ENCODE measurements around the gene TTF2. TPM values are rescaled to one million over a fixed set of nuclear protein-coding genes. Genes with fewer than 3 reads are reported as not detected.

Gene TTF2
- total and polyA plus RNA-seq, 2 of the 8 experiments (the other 6 are each of a cell fraction or from before 2014, with no cell fraction given), result 16.9 to 89.6 TPM

DNA sequence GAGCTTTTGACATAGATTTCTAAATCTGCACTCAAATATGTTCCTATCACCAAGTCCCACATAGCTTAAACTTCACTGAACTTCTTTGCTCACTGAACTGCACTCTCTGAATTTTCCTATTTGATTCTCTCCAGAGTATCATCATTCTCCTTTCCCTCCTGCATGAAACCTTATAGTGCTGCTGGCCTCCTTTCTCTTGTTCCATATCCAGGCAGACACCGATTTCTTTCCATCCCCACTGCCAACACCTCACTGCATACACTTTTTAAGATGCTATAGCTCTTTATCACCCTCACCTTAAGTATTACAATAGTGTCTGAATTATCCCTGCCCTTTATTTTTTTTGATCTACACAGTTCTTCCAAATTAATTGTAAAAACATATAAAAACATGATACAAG is 64.5 kb downstream of the TTF2 start:
- no peak for TF ChIP-seq RBBP5 (IDR thresholded peaks at IDR 0.05; ENCODE audit: borderline replicate concordance, low read depth, low read length)
- TF ChIP-seq SRF (IDR thresholded peaks at IDR 0.05; ENCODE audit: low read depth, low read length), result no peak
- TF ChIP-seq EGR1 (IDR thresholded peaks at IDR 0.05; ENCODE audit: borderline replicate concordance, low read depth, low read length), result no peak
- TF ChIP-seq BRCA1 (IDR thresholded peaks at IDR 0.05; ENCODE audit: low read depth, low read length), result no peak
- no peak for TF ChIP-seq SP4 (IDR thresholded peaks at IDR 0.05; ENCODE audit: low read length)
- TF ChIP-seq ASH2L (IDR thresholded peaks at IDR 0.05; ENCODE audit: low read length), result no peak
- no peak for TF ChIP-seq SIX5 (IDR thresholded peaks at IDR 0.05; ENCODE audit: low read depth, low read length)
- no peak for TF ChIP-seq HDAC2 (IDR thresholded peaks at IDR 0.05; ENCODE audit: borderline replicate concordance in 1 of 2, low read depth in 2 of 2, low read length in 2 of 2)
- no peak for TF ChIP-seq SIN3A (conservative IDR thresholded peaks at IDR 0.05 in 1 of 2, IDR thresholded peaks at IDR 0.05 in 1 of 2; ENCODE audit: low read depth in 1 of 2, low read length in 2 of 2)
- TF ChIP-seq CREB1 (IDR thresholded peaks at IDR 0.05), result no peak
- TF ChIP-seq TBP (IDR thresholded peaks at IDR 0.05; ENCODE audit: low read depth, low read length), result no peak
- Histone ChIP-seq H2BK12ac (ENCODE audit: low read depth, low read length) (no peak overlapping the region), H2BK5ac (ENCODE audit: low read depth, low read length) (no peak overlapping the region), H2BK15ac (ENCODE audit: low read length) (no peak overlapping the region), H3K4me2 (ENCODE audit: insufficient read depth in 1 of 2, low read depth in 2 of 2, low read length in 2 of 2) (no peak overlapping the region), H3K18ac (ENCODE audit: extremely low read depth, low read length) (peak overlapping the region; percentile 21; the same call in 1 of the 2 replicates), H3K23me2 (ENCODE audit: low read depth, low read length) (peaks cover 5% of the 10 kb centered on the region; the same call in 1 of the 2 replicates), H2AK5ac (ENCODE audit: low read depth, low read length) (no peak overlapping the region), H3K27ac (ENCODE audit: low read depth, low read length) (no peak overlapping the region), H3K9ac (replicated peaks in 1 of 4; ENCODE audit: extremely low read depth in 1 of 4, low read depth in 3 of 4, low read length in 3 of 4) (no peak overlapping the region), H3K36me3 (ENCODE audit: control insufficient read depth in 2 of 4, insufficient read depth in 4 of 4, low read length in 3 of 4) (no peaks in the 10 kb centered on the region), H3K23ac (ENCODE audit: insufficient read length) (no peak overlapping the region), H3K27me3 (replicated peaks in 1 of 4; ENCODE audit: control insufficient read depth in 3 of 4, extremely low read depth in 1 of 4, insufficient read depth in 3 of 4, low read length in 3 of 4) (no peaks in the 10 kb centered on the region; a peak in 1 of 7 replicates), H4K8ac (ENCODE audit: extremely low read depth, insufficient read depth, low read length) (no peak overlapping the region), H2BK120ac (replicated peaks; ENCODE audit: low read depth, low read length) (no peak overlapping the region), H3K4me3 (ENCODE audit: extremely low read depth in 1 of 4, insufficient read depth in 2 of 4, low read depth in 3 of 4, low read length in 4 of 4) (no peak overlapping the region), H4K5ac (ENCODE audit: insufficient read length, low read depth, low read length) (no peak overlapping the region), H3K9me3 (ENCODE audit: insufficient read depth in 2 of 2, low read depth in 1 of 2, low read length in 1 of 2) (no peaks in the 10 kb centered on the region), H3K79me1 (ENCODE audit: low read depth, low read length) (no peaks in the 10 kb centered on the region), H2BK20ac (ENCODE audit: low read length) (0 out of 2 replicates have a peak overlapping the region, but pooled peaks have one; percentile 22), H3K56ac (replicated peaks; ENCODE audit: insufficient read length, low read depth, low read length) (no peak overlapping the region), H3K79me2 (ENCODE audit: control insufficient read depth in 1 of 2, insufficient read depth in 2 of 2, low read length in 2 of 2) (no peaks in the 10 kb centered on the region; a peak in 1 of 4 replicates), H4K20me1 (replicated peaks in 1 of 2; ENCODE audit: control insufficient read depth in 1 of 2, insufficient read depth in 2 of 2, low read length in 2 of 2) (no peaks in the 10 kb centered on the region), H3K4ac (replicated peaks; ENCODE audit: insufficient read length, low read depth, low read length) (no peak overlapping the region), H3K14ac (ENCODE audit: insufficient read length) (no peak overlapping the region), H4K91ac (replicated peaks; ENCODE audit: insufficient read length, low read length) (no peak overlapping the region), H2AFZ (ENCODE audit: low read length) (no peak overlapping the region), H3K4me1 (replicated peaks in 1 of 4; ENCODE audit: control insufficient read depth in 3 of 4, insufficient read depth in 4 of 4, low read length in 3 of 4) (peaks cover 2 to 16% (median 10%) of the 10 kb centered on the region in 4 experiments)
- DNase-seq (ENCODE audit: low read depth in 1 of 2, low spot score in 2 of 2) (no peak), FAIRE-seq (no peak)
- WGBS, 2 experiments (ENCODE audit: extremely low coverage in 1 of 2, insufficient coverage in 1 of 2, insufficient read length in 1 of 2, insufficient replicate concordance in 2 of 2, low coverage in 1 of 2, low lambda C conversion rate in 2 of 2, missing lambda C conversion rate in 1 of 2), result 83% methylated on average over 1 of the region's 1 CpG; no CpG with 5 or more reads in 1 of the 2 experiments
- CTCF ChIA-PET (ENCODE audit: partially characterized antibody), result interaction anchor here (0.6 to 13.2 kb wide), 4 partner anchors 11 to 708 kb away, joined by 3 to 114 read pairs (median 6); no protein-coding TSS in a partner anchor
- POLR2A ChIA-PET (ENCODE audit: partially characterized antibody), result interaction anchor here (2.2 kb wide), 1 partner anchor 13 kb away, joined by 6 read pairs; no protein-coding TSS in a partner anchor
